ENCODE data around the gene KRT6A.

- no peak for TF ChIP-seq POLR2AphosphoS5 (IDR thresholded peaks at IDR 0.05)
- no peak for TF ChIP-seq CTCF (IDR thresholded peaks at IDR 0.05)
- no peak for TF ChIP-seq POLR2A (IDR thresholded peaks at IDR 0.05)
- TF ChIP-seq EP300 (IDR thresholded peaks at IDR 0.05): no peak
Observed at GRCh38 chr12:52480073-52480472, 13.0 kb downstream of the KRT6A start.

Data from stomach (tissue), 4 donors.